AG09309 (cell line): ENCODE results near the gene CCHCR1.

ENCODE experiments used
- DNase-seq: peaks from one replicate; pipeline ENCODE4 v3.0.0-alpha.2; 2010; ENCODE audit warnings: low read depth
- H3K4me3 ChIP-seq: 2 replicates; pipeline ENCODE4 v1.5.1; 2011; ENCODE audit warnings: mild to moderate bottlenecking, low read depth, low read length, moderate library complexity; ENCODE audit not compliant: control insufficient read depth
- TF ChIP-seq, protein P1 (sequence below): IDR thresholded peaks from 2 replicates; pipeline ENCODE4 v1.5.1; 2011; ENCODE audit warnings: mild to moderate bottlenecking, low read depth, low read length, inconsistent platforms; ENCODE audit not compliant: insufficient read depth, control insufficient read depth; ENCODE audit errors: missing control alignments

Gene CCHCR1

DNA sequence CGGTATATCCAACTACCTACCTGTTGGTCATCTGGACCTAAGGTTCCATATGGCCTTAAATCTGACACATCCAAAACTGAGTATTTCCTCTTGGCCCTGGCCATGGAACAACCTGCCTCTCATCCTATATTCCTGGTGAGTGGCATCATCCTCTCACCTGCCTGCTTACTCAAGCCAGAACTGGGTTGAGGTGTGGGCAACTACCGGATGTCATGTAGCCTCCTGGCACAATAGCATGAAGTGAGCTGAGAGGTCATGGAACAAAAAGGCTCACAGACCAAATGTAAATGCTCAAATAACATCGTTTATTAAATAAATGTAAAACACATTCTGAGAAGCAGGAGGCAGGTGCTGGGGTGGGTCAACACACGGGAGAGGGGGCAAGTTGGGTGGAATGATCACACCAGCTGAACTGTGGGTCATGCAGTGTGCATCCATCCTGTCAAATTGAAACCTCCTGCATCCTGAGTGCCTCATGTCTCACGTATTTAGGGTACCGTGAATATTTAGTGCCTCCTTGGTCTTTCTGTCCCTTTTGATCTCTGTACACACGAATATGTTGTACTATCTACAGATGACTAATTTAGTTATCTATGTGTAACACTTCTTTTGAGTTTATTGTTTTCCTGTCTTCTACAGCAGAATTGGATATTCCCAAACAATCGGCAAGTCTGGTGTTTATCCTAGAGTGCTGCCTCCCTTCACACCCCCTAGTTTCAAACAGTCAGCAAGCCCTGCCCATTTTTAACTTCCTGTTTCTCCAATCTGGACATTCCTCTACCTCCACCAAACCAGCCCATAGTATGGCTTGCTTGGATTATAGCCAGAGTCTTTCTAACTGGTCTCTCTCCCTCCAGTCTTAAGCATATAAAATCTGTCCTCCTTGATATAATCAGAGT, 20.8 kb upstream of the CCHCR1 start:
- TF ChIP-seq, protein P1, sequence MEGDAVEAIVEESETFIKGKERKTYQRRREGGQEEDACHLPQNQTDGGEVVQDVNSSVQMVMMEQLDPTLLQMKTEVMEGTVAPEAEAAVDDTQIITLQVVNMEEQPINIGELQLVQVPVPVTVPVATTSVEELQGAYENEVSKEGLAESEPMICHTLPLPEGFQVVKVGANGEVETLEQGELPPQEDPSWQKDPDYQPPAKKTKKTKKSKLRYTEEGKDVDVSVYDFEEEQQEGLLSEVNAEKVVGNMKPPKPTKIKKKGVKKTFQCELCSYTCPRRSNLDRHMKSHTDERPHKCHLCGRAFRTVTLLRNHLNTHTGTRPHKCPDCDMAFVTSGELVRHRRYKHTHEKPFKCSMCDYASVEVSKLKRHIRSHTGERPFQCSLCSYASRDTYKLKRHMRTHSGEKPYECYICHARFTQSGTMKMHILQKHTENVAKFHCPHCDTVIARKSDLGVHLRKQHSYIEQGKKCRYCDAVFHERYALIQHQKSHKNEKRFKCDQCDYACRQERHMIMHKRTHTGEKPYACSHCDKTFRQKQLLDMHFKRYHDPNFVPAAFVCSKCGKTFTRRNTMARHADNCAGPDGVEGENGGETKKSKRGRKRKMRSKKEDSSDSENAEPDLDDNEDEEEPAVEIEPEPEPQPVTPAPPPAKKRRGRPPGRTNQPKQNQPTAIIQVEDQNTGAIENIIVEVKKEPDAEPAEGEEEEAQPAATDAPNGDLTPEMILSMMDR = no peak
- H3K4me3 ChIP-seq = no peak overlapping the region
- DNase-seq = no peak

DNA sequence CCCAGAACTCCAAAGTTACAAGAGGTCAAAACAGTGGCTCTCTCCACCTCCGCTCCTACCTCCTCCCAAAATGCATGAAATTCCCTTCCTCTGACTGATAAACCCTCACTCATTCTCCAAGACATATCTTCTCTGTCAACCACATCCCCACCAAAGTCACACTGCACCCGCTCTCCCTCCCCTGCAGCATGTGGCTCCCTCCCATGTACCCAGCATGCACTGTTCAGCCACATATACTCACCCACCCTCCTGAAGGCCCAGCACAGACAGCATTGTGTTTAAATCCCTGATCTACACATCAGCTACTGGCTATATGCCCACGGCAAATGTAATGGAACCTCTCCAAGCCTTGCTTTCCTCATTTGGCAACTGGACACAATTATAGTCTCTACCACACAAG, 18.4 kb upstream of the CCHCR1 start:
- no peak for DNase-seq
- TF ChIP-seq, protein P1 = no peak
- no peak overlapping the region for H3K4me3 ChIP-seq

DNA sequence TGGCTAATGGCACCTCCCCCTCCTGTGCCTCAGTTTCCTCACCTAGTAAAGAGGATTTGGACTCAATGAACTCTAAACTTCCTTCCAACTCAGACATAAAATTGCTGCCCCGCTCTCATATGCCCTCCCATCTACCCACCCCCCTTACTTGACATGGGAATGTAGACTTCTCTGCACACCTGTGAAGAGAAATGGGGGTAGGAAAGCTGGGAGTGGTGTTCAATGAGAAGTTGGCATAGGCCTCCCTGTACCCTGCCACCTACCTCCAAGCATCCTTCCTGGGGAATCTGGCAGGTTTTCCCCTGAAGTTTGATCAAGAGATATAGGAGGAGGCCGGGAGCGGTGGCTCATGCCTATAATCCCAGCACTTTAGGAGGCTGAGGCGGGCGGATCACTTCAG, 16.8 kb upstream of the CCHCR1 start:
- no peak overlapping the region for H3K4me3 ChIP-seq
- TF ChIP-seq, protein P1 = no peak
- no peak for DNase-seq

DNA sequence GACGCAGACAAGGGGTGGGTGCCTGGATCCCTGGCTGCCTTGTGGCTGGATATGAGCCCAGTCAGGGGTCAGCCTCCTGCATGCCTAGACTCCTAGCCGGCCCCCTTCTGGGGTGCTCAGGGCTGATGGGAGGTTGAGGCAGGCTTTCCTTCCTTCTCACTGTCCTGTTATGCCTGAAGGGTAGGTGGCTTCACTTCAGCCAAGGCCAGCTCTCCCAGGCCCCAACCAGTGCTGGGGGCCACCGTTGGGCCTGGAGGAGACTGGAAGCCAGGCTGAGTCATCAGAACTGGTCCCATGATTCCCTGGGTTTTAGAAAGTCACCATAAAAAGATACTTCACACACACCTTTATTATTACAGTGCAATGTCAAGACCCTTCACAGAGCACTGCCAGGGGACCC, 15.8 kb upstream of the CCHCR1 start:
- DNase-seq = no peak
- H3K4me3 ChIP-seq = no peak overlapping the region
- TF ChIP-seq, protein P1 = no peak

DNA sequence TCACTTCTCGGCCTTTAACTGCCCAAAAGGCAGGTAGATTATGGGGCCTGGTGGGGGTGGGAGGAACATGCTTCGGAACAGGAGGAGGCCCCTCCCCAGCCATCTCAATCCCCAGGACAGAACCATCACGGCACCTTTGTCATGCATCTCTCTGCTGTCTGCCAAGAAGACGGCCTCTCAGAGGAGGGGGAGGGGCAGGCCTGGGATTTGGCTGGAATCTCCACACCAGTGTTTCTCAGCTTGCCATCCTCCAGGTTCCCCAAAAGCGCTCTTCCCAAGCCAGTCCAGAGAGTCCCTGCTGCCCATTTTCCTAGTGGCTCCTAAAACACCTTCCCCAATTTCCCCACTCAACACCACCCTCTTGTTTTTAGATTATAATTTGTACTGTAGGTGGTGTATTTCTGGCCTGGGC, 15.4 kb upstream of the CCHCR1 start:
- TF ChIP-seq, protein P1 = no peak
- DNase-seq = no peak
- H3K4me3 ChIP-seq = no peak overlapping the region

DNA sequence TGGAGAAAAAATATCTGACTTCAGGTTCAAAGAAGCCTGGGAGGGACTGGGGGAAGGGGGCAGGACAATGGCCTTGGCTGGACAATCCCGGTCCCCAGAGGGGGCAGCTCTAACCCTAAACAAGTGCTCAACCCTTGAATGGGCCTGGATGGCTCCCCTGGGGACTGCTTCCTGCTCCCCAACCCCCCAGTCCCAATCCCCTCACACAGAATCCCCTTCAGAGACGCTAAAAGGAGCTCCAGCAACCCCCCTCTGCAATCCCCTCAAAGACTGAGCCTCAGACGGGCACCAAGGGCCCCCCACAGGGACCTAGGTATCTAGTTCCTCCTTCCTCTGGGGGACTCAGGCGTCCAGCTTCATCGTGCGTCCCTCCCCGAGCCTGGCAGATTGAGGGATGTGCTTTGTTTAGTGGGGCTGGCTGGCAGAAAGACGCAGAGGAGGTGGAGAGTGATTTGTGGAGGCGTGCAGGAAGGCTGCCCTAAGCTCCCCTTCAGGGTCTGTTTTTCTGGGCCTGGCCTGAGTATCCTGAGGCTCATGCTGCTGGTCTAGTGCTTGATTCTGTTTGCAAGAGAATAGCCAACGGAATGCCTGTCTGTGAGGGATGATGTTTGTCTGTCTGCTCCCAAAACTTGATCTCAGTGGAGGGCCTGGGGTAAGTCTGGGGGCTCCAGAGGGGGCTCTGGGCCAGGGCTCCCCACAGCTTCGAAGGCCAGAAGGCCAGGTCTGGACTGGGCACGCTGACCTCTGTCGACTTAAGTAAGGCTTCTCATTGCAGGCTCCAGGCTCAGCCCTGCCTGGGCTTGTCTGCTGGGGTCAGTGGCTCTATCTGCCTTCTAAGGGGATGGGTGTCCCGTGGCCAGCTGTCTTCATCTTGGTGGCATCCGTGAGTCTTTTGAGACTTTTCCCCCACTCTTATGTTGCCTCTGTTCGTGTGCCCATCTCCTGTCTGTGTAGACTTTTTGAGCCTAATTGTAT, 14.6 kb upstream of the CCHCR1 start:
- TF ChIP-seq, protein P1 = no peak
- no peak for DNase-seq
- no peak overlapping the region for H3K4me3 ChIP-seq
